WTC11 (cell line): Measurements from ENCODE around the gene RNASE11. TPM values are rescaled to one million over a fixed set of nuclear protein-coding genes. Genes with fewer than 3 reads are reported as not detected.
A peak's percentile ranks its signal among the peaks of the same experiment; 100 is the strongest.

ENCODE experiments used
- ATAC-seq: fragments of 200-7000 bp; cut with Tn5 transposase; 2 replicates; pipeline ENCODE4 v1.10.0; 2021; ENCODE audit warnings: mild to moderate bottlenecking, moderate library complexity
- CTCF ChIA-PET: fragments of 300-600 bp; sonication (Branson Sonifier 250); formaldehyde crosslinking; loops from one replicate; lab custom pipeline; 2021; ENCODE audit warnings: antibody characterized with exemption; lab: Charles Lee
- POLR2A ChIA-PET: fragments of 350-600 bp; sonication (Branson Sonifier 250); formaldehyde crosslinking; loops from one replicate; lab custom pipeline; 2021; ENCODE audit warnings: antibody characterized with exemption; lab: Charles Lee
- DNase-seq: peaks from one replicate; pipeline ENCODE4 v3.0.0; 2021; ENCODE audit warnings: low spot score
- H3K27ac Mint-ChIP-seq: 2 replicates; pipeline ENCODE4 v1.8.0; 2021; ENCODE audit warnings: mixed read lengths
- H3K27me3 Mint-ChIP-seq: 2 replicates; pipeline ENCODE4 v1.8.0; 2021; ENCODE audit warnings: low read depth, mild to moderate bottlenecking, moderate library complexity, mixed read lengths
- H3K36me3 Mint-ChIP-seq: 2 replicates; pipeline ENCODE4 v1.8.0; 2021; ENCODE audit warnings: mixed read lengths
- H3K4me1 Mint-ChIP-seq: 2 replicates; pipeline ENCODE4 v1.8.0; 2022; ENCODE audit warnings: mixed read lengths
- H3K4me3 Mint-ChIP-seq: 2 replicates; pipeline ENCODE4 v1.8.0; 2021; ENCODE audit warnings: mild to moderate bottlenecking, moderate library complexity, mixed read lengths
- H3K9me3 Mint-ChIP-seq: 2 replicates; pipeline ENCODE4 v1.8.0; 2021; ENCODE audit warnings: mixed read lengths
- ATF1 ChIP-seq: sonication (generic); formaldehyde crosslinking; IDR thresholded peaks from 2 replicates; pipeline ENCODE4 v1.8.1; 2023; ENCODE audit warnings: mild to moderate bottlenecking, moderate library complexity, missing genetic modification reagents
- CREM ChIP-seq: sonication (generic); formaldehyde crosslinking; IDR thresholded peaks from 2 replicates; pipeline ENCODE4 v1.8.1; 2022; ENCODE audit warnings: mild to moderate bottlenecking, missing genetic modification reagents, moderate library complexity
- ELF4 ChIP-seq: sonication (generic); formaldehyde crosslinking; IDR thresholded peaks from 2 replicates; pipeline ENCODE4 v1.8.1; 2022; ENCODE audit warnings: low read depth, mild to moderate bottlenecking, moderate library complexity, missing genetic modification reagents
- EMX1 ChIP-seq: fragments of 250-450 bp; sonication (Bioruptor Pico); IDR thresholded peaks from 2 replicates; pipeline ENCODE4 v1.8.0; 2021; ENCODE audit warnings: mild to moderate bottlenecking
- HMGA2 ChIP-seq: fragments of 250-450 bp; sonication (Bioruptor Pico); IDR thresholded peaks from 2 replicates; pipeline ENCODE4 v1.4.0; 2021; ENCODE audit warnings: mild to moderate bottlenecking, moderate library complexity
- JAZF1 ChIP-seq: fragments of 250-450 bp; sonication (Bioruptor Pico); IDR thresholded peaks from 2 replicates; pipeline ENCODE4 v1.9.0; 2021; ENCODE audit warnings: moderate library complexity, mild to moderate bottlenecking, inconsistent platforms
- PRRX2 ChIP-seq: fragments of 250-450 bp; sonication (Bioruptor Pico); IDR thresholded peaks from 2 replicates; pipeline ENCODE4 v1.8.0; 2021; ENCODE audit warnings: mild to moderate bottlenecking
- RORB ChIP-seq: fragments of 250-450 bp; sonication (Bioruptor Pico); IDR thresholded peaks from 2 replicates; pipeline ENCODE4 v1.9.0; 2021; ENCODE audit warnings: mild to moderate bottlenecking
- SMAD4 ChIP-seq: sonication (generic); formaldehyde crosslinking; IDR thresholded peaks from 2 replicates; pipeline ENCODE4 v1.8.0; 2022; ENCODE audit warnings: mild to moderate bottlenecking, missing genetic modification reagents
- SP1 ChIP-seq: sonication (generic); formaldehyde crosslinking; conservative IDR thresholded peaks from 2 replicates; pipeline ENCODE4 v1.8.1; 2022; ENCODE audit warnings: missing genetic modification reagents
- TCF7 ChIP-seq: sonication (generic); formaldehyde crosslinking; IDR thresholded peaks from 2 replicates; pipeline ENCODE4 v1.8.0; 2022; ENCODE audit warnings: mild to moderate bottlenecking, low read depth, missing genetic modification reagents, moderate library complexity
- ZNF138 ChIP-seq: sonication (generic); formaldehyde crosslinking; conservative IDR thresholded peaks from 2 replicates; pipeline ENCODE4 v1.8.1; 2022; ENCODE audit warnings: mild to moderate bottlenecking, moderate library complexity, missing genetic modification reagents
- ZNF396 ChIP-seq: fragments of 250-450 bp; sonication (Bioruptor Pico); IDR thresholded peaks from 2 replicates; pipeline ENCODE4 v1.8.0; 2021; ENCODE audit warnings: mild to moderate bottlenecking, moderate library complexity, borderline replicate concordance
- ZNF671 ChIP-seq: fragments of 250-450 bp; sonication (Bioruptor Pico); IDR thresholded peaks from 2 replicates; pipeline ENCODE4 v1.8.0; 2021; ENCODE audit warnings: mild to moderate bottlenecking
- total RNA-seq: library from RNA; stranded (reverse); gene quantifications from 3 replicates; pipeline ENCODE4 v1.2.3, GENCODE V29; 2021
- TF ChIP-seq, protein P1 (sequence below): fragments of 250-450 bp; sonication (Bioruptor Pico); IDR thresholded peaks from 2 replicates; pipeline ENCODE4 v1.9.0; 2021; ENCODE audit warnings: moderate library complexity, mild to moderate bottlenecking, inconsistent platforms, borderline replicate concordance
- TF ChIP-seq, protein P2 (sequence below): fragments of 250-450 bp; sonication (Bioruptor Pico); IDR thresholded peaks from 2 replicates; pipeline ENCODE4 v2.1.2; 2022; ENCODE audit warnings: mild to moderate bottlenecking, moderate library complexity
- TF ChIP-seq, protein P3 (sequence below): sonication (generic); formaldehyde crosslinking; IDR thresholded peaks from 2 replicates; pipeline ENCODE4 v1.8.1; 2022; ENCODE audit warnings: mild to moderate bottlenecking, missing genetic modification reagents, moderate library complexity, borderline replicate concordance
- TF ChIP-seq, protein P4 (sequence below): sonication (generic); formaldehyde crosslinking; IDR thresholded peaks from 2 replicates; pipeline ENCODE4 v1.8.0; 2022; ENCODE audit warnings: missing genetic modification reagents
- TF ChIP-seq, protein P5 (sequence below): sonication (generic); formaldehyde crosslinking; IDR thresholded peaks from 2 replicates; pipeline ENCODE4 v1.8.1; 2023; ENCODE audit warnings: mild to moderate bottlenecking, missing genetic modification reagents

RNASE11 gene
- total RNA-seq, 1 experiment from 2014 or later = not detected

DNA sequence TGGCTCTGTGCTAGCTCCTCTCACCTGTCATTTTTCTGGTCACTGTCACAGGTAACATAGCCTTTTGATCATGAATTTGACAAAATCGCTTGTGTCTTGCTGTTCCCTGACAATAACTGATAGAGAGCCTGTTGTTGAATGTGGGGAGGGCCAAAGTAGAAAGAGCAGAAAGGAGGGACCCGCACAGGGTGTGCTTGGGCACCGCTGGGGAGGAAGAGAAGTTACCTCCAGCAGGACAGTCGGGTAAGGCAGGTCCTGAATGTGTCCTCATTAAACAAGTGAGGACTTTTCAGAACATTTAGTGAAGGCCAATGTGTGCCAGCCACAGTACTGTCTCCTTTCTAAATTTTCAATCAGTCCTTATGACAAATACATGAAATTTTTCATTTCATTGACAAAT is 3.4 kb upstream of the RNASE11 start, which contains the start of gene RNASE12 (continued):
- TF ChIP-seq TCF7 (CRISPR knock-in tag) (no peak), JAZF1 (CRISPR knock-in tag) (no peak), SP1 (CRISPR knock-in tag) (no peak), HMGA2 (CRISPR knock-in tag) (no peak), ZNF138 (CRISPR knock-in tag) (no peak), ZNF671 (CRISPR knock-in tag) (no peak), ELF4 (no peak)
- TF ChIP-seq, protein P1, sequence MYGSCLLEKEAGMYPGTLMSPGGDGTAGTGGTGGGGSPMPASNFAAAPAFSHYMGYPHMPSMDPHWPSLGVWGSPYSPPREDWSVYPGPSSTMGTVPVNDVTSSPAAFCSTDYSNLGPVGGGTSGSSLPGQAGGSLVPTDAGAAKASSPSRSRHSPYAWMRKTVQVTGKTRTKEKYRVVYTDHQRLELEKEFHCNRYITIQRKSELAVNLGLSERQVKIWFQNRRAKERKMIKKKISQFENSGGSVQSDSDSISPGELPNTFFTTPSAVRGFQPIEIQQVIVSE = no peak
- TF ChIP-seq, protein P2, sequence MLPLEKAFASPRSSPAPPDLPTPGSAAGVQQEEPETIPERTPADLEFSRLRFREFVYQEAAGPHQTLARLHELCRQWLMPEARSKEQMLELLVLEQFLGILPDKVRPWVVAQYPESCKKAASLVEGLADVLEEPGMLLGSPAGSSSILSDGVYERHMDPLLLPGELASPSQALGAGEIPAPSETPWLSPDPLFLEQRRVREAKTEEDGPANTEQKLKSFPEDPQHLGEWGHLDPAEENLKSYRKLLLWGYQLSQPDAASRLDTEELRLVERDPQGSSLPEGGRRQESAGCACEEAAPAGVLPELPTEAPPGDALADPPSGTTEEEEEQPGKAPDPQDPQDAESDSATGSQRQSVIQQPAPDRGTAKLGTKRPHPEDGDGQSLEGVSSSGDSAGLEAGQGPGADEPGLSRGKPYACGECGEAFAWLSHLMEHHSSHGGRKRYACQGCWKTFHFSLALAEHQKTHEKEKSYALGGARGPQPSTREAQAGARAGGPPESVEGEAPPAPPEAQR = no peak

DNA sequence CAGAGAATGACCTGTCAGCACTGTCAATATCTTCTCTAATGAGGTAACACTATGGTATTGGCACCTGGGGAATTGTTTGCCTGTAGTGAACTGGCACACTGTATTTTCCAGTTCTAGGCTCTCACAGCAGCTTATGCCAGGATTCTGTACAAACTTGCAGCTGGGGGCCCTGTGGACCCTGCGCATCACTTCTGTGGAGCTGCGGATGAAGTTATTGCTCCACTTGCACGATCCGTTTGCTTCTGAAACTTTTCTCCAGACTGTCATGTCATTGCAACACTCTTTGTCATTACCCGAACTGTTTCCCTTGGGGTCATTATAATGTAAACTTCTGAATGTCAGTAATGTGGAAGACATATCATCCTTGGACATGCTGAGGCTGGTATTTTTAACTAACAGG is 3.9 kb downstream of the RNASE11 start:
- POLR2A ChIA-PET = no interaction called here
- no peak for ATAC-seq
- peak overlapping the region; percentile 85 for H3K27ac Mint-ChIP-seq
- H3K4me1 Mint-ChIP-seq = peaks cover 62% of the 10 kb centered on the region
- H3K36me3 Mint-ChIP-seq = no peaks in the 10 kb centered on the region
- no peak overlapping the region for H3K4me3 Mint-ChIP-seq
- no peaks in the 10 kb centered on the region for H3K27me3 Mint-ChIP-seq
- TF ChIP-seq CREM (CRISPR knock-in tag) = no peak
- no peak for TF ChIP-seq PRRX2 (CRISPR knock-in tag)
- no peak for TF ChIP-seq EMX1 (CRISPR knock-in tag)
- TF ChIP-seq ZNF396 (CRISPR knock-in tag) = no peak
- TF ChIP-seq, protein P3, sequence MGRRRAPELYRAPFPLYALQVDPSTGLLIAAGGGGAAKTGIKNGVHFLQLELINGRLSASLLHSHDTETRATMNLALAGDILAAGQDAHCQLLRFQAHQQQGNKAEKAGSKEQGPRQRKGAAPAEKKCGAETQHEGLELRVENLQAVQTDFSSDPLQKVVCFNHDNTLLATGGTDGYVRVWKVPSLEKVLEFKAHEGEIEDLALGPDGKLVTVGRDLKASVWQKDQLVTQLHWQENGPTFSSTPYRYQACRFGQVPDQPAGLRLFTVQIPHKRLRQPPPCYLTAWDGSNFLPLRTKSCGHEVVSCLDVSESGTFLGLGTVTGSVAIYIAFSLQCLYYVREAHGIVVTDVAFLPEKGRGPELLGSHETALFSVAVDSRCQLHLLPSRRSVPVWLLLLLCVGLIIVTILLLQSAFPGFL (CRISPR knock-in tag) = no peak
- no peak for TF ChIP-seq RORB (CRISPR knock-in tag)
- no peak for TF ChIP-seq SMAD4 (CRISPR knock-in tag)
- TF ChIP-seq, protein P4, sequence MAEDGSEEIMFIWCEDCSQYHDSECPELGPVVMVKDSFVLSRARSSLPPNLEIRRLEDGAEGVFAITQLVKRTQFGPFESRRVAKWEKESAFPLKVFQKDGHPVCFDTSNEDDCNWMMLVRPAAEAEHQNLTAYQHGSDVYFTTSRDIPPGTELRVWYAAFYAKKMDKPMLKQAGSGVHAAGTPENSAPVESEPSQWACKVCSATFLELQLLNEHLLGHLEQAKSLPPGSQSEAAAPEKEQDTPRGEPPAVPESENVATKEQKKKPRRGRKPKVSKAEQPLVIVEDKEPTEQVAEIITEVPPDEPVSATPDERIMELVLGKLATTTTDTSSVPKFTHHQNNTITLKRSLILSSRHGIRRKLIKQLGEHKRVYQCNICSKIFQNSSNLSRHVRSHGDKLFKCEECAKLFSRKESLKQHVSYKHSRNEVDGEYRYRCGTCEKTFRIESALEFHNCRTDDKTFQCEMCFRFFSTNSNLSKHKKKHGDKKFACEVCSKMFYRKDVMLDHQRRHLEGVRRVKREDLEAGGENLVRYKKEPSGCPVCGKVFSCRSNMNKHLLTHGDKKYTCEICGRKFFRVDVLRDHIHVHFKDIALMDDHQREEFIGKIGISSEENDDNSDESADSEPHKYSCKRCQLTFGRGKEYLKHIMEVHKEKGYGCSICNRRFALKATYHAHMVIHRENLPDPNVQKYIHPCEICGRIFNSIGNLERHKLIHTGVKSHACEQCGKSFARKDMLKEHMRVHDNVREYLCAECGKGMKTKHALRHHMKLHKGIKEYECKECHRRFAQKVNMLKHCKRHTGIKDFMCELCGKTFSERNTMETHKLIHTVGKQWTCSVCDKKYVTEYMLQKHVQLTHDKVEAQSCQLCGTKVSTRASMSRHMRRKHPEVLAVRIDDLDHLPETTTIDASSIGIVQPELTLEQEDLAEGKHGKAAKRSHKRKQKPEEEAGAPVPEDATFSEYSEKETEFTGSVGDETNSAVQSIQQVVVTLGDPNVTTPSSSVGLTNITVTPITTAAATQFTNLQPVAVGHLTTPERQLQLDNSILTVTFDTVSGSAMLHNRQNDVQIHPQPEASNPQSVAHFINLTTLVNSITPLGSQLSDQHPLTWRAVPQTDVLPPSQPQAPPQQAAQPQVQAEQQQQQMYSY (CRISPR knock-in tag) = no peak
- no peak for TF ChIP-seq ATF1 (CRISPR knock-in tag)
- TF ChIP-seq, all 79 proteins: peak for 0
- DNase-seq = no peak
- no peaks in the 10 kb centered on the region for H3K9me3 Mint-ChIP-seq
- CTCF ChIA-PET = interaction anchor here (1.2 to 2.6 kb wide), 2 partner anchors 23 to 29 kb away, joined by 5 to 9 read pairs; no protein-coding TSS in a partner anchor

DNA sequence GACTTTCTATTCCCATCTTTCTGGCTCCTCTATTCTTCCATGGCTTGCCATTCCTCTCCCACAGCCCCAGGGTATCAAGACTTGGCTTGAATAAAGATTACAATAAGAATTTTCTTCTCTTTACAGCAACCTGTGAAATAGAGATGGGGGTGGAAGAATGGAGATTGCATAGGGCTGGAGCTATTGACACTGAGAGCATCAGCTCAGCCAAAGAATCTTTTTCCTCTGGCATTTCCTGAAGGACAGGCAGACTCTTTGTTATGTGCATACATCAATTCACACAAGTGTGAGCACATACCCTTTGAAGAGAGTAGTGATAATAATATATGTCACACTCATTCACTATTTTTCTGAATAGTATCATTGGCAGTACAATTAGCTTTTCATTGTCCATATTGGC is 4.7 kb downstream of the RNASE11 start:
- Mint-ChIP-seq H3K36me3 (no peaks in the 10 kb centered on the region), H3K4me3 (no peak overlapping the region), H3K4me1 (peaks cover 69% of the 10 kb centered on the region), H3K9me3 (no peaks in the 10 kb centered on the region), H3K27me3 (no peaks in the 10 kb centered on the region; the same call in 1 of the 2 replicates), H3K27ac (peak overlapping the region; percentile 0; the same call in 1 of the 2 replicates)
- no peak for TF ChIP-seq JAZF1 (CRISPR knock-in tag)
- TF ChIP-seq, protein P5, sequence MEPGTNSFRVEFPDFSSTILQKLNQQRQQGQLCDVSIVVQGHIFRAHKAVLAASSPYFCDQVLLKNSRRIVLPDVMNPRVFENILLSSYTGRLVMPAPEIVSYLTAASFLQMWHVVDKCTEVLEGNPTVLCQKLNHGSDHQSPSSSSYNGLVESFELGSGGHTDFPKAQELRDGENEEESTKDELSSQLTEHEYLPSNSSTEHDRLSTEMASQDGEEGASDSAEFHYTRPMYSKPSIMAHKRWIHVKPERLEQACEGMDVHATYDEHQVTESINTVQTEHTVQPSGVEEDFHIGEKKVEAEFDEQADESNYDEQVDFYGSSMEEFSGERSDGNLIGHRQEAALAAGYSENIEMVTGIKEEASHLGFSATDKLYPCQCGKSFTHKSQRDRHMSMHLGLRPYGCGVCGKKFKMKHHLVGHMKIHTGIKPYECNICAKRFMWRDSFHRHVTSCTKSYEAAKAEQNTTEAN (CRISPR knock-in tag) = peak; percentile 72; the same call in 1 of the 2 replicates
- ChIA-PET CTCF (interaction anchor here (0.7 to 2.6 kb wide), 4 partner anchors 23 to 95 kb away, joined by 3 to 9 read pairs (median 4); no protein-coding TSS in a partner anchor), POLR2A (no interaction called here)
- no peak for DNase-seq
- 0 out of 2 replicates have a peak, but pooled peaks have one; percentile 10 for ATAC-seq
